Smooth muscle cell of the pulmonary artery (primary cell): ENCODE results near the gene ERMP1. TPM values are rescaled to one million over a fixed set of nuclear protein-coding genes. Genes with fewer than 3 reads are reported as not detected.

Experiments used
- total RNA-seq: library from RNA; depleted of rRNA; stranded (reverse); fragments of >200 nt; gene quantifications from 2 replicates; pipeline ENCODE4 v1.2.3, GENCODE V29; 2014

Gene ERMP1, protein sequence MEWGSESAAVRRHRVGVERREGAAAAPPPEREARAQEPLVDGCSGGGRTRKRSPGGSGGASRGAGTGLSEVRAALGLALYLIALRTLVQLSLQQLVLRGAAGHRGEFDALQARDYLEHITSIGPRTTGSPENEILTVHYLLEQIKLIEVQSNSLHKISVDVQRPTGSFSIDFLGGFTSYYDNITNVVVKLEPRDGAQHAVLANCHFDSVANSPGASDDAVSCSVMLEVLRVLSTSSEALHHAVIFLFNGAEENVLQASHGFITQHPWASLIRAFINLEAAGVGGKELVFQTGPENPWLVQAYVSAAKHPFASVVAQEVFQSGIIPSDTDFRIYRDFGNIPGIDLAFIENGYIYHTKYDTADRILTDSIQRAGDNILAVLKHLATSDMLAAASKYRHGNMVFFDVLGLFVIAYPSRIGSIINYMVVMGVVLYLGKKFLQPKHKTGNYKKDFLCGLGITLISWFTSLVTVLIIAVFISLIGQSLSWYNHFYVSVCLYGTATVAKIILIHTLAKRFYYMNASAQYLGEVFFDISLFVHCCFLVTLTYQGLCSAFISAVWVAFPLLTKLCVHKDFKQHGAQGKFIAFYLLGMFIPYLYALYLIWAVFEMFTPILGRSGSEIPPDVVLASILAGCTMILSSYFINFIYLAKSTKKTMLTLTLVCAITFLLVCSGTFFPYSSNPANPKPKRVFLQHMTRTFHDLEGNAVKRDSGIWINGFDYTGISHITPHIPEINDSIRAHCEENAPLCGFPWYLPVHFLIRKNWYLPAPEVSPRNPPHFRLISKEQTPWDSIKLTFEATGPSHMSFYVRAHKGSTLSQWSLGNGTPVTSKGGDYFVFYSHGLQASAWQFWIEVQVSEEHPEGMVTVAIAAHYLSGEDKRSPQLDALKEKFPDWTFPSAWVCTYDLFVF
- total RNA-seq, result 27.4 and 31.9 TPM in 2 replicates

DNA sequence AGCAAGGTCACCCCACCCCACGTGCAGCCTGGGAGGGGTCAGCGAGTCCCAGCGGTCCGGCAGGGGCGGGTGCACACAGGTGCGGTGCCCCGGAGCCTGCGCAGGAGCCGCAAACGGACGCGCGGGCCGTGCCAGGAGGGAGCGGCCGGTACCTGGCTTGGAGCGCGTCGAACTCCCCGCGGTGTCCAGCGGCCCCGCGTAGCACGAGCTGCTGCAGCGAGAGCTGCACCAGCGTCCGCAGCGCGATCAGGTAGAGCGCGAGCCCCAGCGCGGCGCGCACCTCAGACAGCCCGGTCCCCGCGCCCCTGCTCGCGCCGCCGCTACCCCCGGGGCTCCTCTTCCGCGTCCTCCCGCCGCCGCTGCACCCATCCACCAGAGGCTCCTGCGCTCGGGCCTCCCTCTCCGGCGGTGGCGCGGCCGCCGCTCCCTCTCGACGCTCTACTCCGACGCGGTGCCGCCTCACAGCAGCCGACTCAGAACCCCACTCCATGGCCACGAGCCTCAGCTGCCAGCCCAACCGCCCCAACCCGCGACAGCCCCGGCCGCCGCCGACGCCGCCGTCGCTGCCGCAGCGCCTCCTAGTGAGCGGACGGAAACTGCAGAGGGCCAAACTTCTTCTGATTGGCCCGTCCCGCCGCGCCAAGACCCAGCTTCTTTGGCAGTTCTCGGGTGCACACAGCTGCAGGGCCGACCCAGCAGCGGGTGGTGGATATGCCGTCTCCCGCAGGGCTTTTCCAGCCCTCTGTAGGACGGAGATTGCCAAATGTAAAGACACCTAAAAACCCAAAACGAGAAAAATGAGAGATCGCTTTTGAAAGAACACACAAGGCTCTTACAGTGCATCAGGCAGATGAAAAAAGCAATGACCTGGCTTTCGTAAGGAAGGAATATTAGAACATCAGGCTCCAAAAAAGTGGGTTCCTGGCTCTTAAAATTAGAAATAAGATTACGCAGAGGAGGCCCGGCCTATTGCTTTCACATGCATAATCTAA is at the start of gene ERMP1:
TSS of gene ERMP1 (minus strand) at position 580 of the 992 bp plus-strand sequence. CDS start at position 490, 90 bp downstream.

Other genes with a start within 250 kb of the ERMP1 start
- gene RIC1, start 204.0 kb downstream of the ERMP1 start, total RNA-seq, result 40.3 and 46.9 TPM in 2 replicates
- not detected in 2 replicates for gene MLANA, start 57.8 kb upstream of the ERMP1 start, total RNA-seq
- 21.0 and 29.5 TPM in 2 replicates for gene RANBP6, start 182.5 kb upstream of the ERMP1 start, total RNA-seq